Erythroblast (primary cell): Measurements from ENCODE around the gene NOX3.

Experiments used
- GATA1 ChIP-seq: IDR thresholded peaks from 2 replicates; pipeline ENCODE4 v1.6.1; 2011; ENCODE audit warnings: low read depth, mild to moderate bottlenecking, control low read depth, low read length, moderate library complexity
- POLR2A ChIP-seq: IDR thresholded peaks from 2 replicates; pipeline ENCODE4 v1.6.1; 2011; ENCODE audit warnings: mild to moderate bottlenecking, low read length

- no peak for TF ChIP-seq POLR2A
- TF ChIP-seq GATA1: no peak
These were observed 37.5 kb downstream of the NOX3 start for GRCh38 chr6:155418017-155418761.
